ENCODE data around the gene C1orf53.

DNA sequence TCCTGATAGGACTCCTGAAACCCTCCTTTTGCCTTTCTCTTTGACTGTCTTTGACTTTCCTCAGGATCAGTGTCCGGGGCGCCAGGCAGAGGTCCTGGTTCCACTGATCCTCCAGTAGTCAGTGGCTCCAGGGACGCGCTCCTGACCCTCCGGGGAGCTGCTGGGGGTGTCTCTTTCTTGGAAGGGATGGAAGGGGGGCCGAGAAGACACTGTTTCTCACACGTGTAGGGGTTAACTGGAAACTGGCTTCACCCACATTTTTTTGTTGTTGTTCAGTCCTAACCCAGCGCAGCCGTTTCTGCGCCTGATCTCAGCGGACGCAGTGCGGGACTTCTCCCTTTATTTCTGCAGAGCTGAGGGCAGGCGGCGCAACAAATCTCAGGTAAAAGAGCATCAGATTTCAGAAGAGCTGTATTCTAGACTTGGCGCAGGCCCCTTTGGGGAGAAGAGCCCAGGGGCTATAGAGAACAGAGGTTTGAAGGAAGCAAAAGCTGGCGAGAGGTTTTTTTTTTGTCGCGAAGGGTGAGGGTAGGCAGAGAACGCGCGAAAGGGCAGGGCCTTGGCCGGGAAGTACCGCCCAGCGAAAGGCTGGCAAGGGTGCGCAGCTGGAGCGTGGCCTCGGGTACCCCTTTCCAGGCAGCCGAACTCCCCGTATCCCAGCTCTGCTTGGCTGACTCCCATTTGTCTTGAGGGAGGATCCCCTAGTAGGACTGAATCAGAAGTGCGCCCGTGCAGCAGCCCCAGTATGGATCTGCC lies 10.5 kb downstream of the C1orf53 start:
- TF ChIP-seq EZH2 (IDR thresholded peaks at IDR 0.05; ENCODE audit: low read depth, unreplicated experiment) (peak; percentile 97), POLR2AphosphoS5 (IDR thresholded peaks at IDR 0.05; ENCODE audit: low read depth) (no peak), EZH2phosphoT487 (IDR thresholded peaks at IDR 0.05; ENCODE audit: unreplicated experiment) (peak; percentile 74), ZNF114 (CRISPR knock-in tag; IDR thresholded peaks at IDR 0.05) (no peak), JUNB (IDR thresholded peaks at IDR 0.05; ENCODE audit: unreplicated experiment) (no peak), NANOG (IDR thresholded peaks at IDR 0.05; ENCODE audit: borderline replicate concordance) (no peak), STAT1 (IDR thresholded peaks at IDR 0.05; ENCODE audit: unreplicated experiment) (no peak), CREB1 (CRISPR knock-in tag; IDR thresholded peaks at IDR 0.05; ENCODE audit: low read depth) (no peak)
- TF ChIP-seq, protein P1, sequence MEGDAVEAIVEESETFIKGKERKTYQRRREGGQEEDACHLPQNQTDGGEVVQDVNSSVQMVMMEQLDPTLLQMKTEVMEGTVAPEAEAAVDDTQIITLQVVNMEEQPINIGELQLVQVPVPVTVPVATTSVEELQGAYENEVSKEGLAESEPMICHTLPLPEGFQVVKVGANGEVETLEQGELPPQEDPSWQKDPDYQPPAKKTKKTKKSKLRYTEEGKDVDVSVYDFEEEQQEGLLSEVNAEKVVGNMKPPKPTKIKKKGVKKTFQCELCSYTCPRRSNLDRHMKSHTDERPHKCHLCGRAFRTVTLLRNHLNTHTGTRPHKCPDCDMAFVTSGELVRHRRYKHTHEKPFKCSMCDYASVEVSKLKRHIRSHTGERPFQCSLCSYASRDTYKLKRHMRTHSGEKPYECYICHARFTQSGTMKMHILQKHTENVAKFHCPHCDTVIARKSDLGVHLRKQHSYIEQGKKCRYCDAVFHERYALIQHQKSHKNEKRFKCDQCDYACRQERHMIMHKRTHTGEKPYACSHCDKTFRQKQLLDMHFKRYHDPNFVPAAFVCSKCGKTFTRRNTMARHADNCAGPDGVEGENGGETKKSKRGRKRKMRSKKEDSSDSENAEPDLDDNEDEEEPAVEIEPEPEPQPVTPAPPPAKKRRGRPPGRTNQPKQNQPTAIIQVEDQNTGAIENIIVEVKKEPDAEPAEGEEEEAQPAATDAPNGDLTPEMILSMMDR (conservative IDR thresholded peaks at IDR 0.05; ENCODE audit: low read depth in 2 of 2), result no peak
- TF ChIP-seq, protein P2, sequence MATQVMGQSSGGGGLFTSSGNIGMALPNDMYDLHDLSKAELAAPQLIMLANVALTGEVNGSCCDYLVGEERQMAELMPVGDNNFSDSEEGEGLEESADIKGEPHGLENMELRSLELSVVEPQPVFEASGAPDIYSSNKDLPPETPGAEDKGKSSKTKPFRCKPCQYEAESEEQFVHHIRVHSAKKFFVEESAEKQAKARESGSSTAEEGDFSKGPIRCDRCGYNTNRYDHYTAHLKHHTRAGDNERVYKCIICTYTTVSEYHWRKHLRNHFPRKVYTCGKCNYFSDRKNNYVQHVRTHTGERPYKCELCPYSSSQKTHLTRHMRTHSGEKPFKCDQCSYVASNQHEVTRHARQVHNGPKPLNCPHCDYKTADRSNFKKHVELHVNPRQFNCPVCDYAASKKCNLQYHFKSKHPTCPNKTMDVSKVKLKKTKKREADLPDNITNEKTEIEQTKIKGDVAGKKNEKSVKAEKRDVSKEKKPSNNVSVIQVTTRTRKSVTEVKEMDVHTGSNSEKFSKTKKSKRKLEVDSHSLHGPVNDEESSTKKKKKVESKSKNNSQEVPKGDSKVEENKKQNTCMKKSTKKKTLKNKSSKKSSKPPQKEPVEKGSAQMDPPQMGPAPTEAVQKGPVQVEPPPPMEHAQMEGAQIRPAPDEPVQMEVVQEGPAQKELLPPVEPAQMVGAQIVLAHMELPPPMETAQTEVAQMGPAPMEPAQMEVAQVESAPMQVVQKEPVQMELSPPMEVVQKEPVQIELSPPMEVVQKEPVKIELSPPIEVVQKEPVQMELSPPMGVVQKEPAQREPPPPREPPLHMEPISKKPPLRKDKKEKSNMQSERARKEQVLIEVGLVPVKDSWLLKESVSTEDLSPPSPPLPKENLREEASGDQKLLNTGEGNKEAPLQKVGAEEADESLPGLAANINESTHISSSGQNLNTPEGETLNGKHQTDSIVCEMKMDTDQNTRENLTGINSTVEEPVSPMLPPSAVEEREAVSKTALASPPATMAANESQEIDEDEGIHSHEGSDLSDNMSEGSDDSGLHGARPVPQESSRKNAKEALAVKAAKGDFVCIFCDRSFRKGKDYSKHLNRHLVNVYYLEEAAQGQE (IDR thresholded peaks at IDR 0.05; ENCODE audit: unreplicated experiment), result no peak
- TF ChIP-seq, protein P3, sequence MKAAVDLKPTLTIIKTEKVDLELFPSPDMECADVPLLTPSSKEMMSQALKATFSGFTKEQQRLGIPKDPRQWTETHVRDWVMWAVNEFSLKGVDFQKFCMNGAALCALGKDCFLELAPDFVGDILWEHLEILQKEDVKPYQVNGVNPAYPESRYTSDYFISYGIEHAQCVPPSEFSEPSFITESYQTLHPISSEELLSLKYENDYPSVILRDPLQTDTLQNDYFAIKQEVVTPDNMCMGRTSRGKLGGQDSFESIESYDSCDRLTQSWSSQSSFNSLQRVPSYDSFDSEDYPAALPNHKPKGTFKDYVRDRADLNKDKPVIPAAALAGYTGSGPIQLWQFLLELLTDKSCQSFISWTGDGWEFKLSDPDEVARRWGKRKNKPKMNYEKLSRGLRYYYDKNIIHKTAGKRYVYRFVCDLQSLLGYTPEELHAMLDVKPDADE (IDR thresholded peaks at IDR 0.05), result no peak
